Brain microvascular endothelial cell (primary cell): ENCODE measurements around the gene IGFL2.
"Not testable (repeated sequence)": the region's sequence is repeated elsewhere in the genome, so short reads cannot be mapped to it uniquely, and the experiment has no call there.

Source experiments
- DNase-seq: peaks from one replicate; pipeline ENCODE4 v3.0.0-alpha.2; 2020
- H3K27ac ChIP-seq: fragments of 250-450 bp; sonication (Bioruptor Pico); 2 replicates; pipeline ENCODE4 v1.5.1; 2020; ENCODE audit warnings: mild to moderate bottlenecking, moderate library complexity
- H3K27me3 ChIP-seq: fragments of 250-450 bp; sonication (Bioruptor Pico); replicated peaks from 2 replicates; pipeline ENCODE4 v1.5.1; 2020; ENCODE audit warnings: mild to moderate bottlenecking
- H3K36me3 ChIP-seq: fragments of 250-450 bp; sonication (Bioruptor Pico); replicated peaks from 2 replicates; pipeline ENCODE4 v1.5.1; 2020; ENCODE audit warnings: mild to moderate bottlenecking
- H3K4me3 ChIP-seq: 2 replicates; pipeline ENCODE4 v1.5.1; 2011; ENCODE audit warnings: low read depth, mild to moderate bottlenecking, control low read depth, low read length, moderate library complexity
- in situ Hi-C: cut with HindIII; loops from 2 replicates; pipeline ENCODE4 v1.10.0; 2017; ENCODE audit warnings: low sequenced_read_pairs, low pct_ligation_motif_present
- TF ChIP-seq, protein P1 (sequence below): IDR thresholded peaks from 2 replicates; pipeline ENCODE4 v1.5.1; 2011; ENCODE audit warnings: low read depth, mild to moderate bottlenecking, moderate library complexity, low read length, control low read depth, inconsistent platforms; ENCODE audit errors: missing control alignments

Gene IGFL2

DNA sequence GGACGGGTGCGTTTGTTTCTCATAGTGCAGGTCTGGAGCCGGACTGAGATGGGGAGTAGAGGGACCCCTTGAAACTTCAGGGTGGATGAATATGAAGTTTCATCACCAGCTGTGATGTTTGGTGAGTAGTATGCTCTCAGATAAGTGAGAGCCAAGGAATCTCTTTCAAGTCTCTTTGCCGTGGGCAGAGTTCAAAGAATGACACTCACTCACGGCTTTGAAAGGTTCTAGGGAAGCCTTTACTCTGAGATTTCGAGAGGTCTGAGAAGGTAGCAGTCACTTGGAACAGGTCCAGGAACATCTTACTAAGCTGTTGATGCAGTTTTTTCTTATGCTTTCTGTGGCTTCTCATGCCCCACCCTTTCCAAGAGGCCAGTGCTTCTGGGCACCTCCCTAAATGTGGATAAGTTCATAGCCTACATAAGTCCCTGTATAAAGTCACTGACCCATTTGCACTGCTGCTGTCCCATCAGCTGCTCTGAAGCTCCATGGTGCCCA is at the start of gene IGFL2:
IGFL2 (plus strand) TSS at position 448 of the 498 bp plus-strand sequence; CDS start at position 489, 41 bp downstream.
- Histone ChIP-seq H3K27ac (no peak within 1 kb of the TSS), H3K27me3 (peaks cover 20% of the 10 kb centered on the region), H3K36me3 (no peaks in the 10 kb centered on the region), H3K4me3 (no peak within 1 kb of the TSS)
- TF ChIP-seq, protein P1, sequence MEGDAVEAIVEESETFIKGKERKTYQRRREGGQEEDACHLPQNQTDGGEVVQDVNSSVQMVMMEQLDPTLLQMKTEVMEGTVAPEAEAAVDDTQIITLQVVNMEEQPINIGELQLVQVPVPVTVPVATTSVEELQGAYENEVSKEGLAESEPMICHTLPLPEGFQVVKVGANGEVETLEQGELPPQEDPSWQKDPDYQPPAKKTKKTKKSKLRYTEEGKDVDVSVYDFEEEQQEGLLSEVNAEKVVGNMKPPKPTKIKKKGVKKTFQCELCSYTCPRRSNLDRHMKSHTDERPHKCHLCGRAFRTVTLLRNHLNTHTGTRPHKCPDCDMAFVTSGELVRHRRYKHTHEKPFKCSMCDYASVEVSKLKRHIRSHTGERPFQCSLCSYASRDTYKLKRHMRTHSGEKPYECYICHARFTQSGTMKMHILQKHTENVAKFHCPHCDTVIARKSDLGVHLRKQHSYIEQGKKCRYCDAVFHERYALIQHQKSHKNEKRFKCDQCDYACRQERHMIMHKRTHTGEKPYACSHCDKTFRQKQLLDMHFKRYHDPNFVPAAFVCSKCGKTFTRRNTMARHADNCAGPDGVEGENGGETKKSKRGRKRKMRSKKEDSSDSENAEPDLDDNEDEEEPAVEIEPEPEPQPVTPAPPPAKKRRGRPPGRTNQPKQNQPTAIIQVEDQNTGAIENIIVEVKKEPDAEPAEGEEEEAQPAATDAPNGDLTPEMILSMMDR = no peak
- DNase-seq = no peak
- in situ Hi-C loops = no loop called here

DNA sequence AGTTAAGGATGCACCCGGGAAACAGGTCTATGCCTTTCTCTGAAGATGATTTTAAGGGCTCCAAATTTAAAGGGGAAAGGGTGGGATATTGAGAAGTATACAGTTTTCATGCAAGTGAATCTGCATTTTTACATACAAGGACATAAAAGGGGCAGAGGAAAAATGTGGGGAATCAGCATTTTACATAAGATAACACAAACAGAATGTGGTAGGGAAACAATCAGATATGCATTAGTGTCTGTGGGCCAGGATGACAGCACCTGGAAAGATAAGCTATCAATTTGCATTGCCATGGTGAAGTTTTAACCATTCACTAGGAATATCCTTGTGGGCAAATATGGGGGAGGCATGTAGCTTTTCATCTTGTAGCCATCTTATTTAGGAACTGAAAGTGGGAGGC is 47.7 kb upstream of the IGFL2 start:
- no peak for DNase-seq
- peaks cover 7% of the 10 kb centered on the region for H3K27me3 ChIP-seq
- TF ChIP-seq, protein P1 = no peak
- H3K27ac ChIP-seq = no peak overlapping the region
- no peaks in the 10 kb centered on the region for H3K36me3 ChIP-seq
- in situ Hi-C loops = no loop called here
- no peak overlapping the region for H3K4me3 ChIP-seq

DNA sequence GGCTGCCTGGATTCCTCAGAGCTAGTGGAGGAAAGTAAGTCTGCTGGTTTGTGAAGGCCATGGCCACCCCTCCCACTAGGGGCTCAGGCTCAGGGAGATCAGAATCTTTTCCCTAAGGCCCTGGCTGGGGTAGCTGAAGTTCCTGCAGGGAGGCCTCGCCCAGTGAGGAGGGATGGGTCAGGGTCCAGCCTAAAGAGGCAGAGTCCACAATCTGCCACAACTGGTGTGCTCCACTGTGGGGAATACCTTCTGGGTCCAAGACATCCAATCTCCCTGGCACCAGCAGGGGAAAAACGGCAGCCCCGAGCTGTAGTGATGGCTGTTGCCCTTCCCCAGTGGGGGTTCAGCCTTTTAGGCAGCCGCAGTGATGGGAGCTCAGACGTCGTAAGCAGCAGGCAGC is 46.7 kb upstream of the IGFL2 start:
- no peak overlapping the region for H3K4me3 ChIP-seq
- no peaks in the 10 kb centered on the region for H3K36me3 ChIP-seq
- H3K27me3 ChIP-seq = peaks cover 7% of the 10 kb centered on the region
- in situ Hi-C loops = no loop called here
- no peak for DNase-seq
- TF ChIP-seq, protein P1 = no peak
- H3K27ac ChIP-seq = no peak overlapping the region

DNA sequence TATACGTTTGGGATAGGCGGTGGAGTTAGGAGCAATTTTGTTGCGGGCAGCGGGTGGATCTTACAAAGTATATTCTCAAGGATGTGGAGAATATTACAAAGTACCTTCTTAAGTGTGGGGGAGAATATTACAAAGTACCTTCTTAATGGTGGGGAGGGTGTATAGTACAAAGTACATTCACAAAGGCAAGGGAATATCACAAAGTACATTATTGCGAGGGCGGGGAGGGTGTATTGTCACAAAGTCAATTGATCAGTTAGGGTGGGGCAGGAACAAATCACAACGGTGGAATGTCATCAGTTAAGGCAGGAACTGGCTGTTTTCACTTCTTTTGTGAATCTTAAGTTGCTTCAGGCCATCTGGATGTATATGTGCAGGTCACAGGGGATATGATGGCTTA is 45.7 kb upstream of the IGFL2 start:
- DNase-seq, H3K4me3 ChIP-seq, H3K27ac ChIP-seq, in situ Hi-C loops, H3K36me3 ChIP-seq, H3K27me3 ChIP-seq: not testable (repeated sequence)

DNA sequence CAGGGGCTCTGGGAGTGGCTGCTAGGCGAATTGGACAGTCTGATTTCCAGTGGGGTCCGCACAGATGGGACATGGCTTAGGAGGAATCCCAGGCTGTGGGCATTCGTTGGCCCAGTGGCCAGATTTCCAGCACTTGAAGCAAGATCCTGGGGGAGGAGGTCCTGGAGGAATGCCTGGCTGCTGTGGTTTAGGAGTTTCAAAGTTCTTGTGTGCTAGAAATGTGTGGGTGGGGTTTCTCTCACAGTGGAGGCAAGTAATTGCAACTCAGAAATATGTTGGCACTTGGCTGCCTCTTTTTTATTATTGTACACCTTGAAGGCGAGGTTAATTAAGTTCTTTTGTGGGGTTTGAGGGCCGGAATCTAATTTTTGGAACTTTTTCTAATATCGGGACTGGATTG is 40.7 kb upstream of the IGFL2 start:
- in situ Hi-C loops = no loop called here

DNA sequence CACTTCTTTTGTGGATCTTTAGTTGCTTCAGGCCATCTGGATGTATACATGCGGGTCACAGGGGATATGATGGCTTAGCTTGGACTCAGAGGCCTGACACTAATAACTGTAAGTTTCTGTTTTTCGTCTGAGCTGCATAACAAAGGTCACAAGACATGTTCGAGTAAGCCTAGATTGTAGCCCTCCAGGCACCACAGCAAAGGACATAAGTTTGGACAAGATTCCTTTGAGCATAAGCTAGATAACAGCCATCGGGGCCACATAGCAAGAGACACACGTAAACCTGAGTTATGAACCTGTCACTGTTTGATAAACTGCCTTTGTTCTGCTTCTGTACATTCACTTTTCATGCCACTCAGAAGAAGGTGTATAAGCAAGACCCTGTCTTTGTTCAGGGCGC is 38.2 kb upstream of the IGFL2 start:
- H3K27ac ChIP-seq = no peak overlapping the region
- TF ChIP-seq, protein P1 = no peak

More for the DNA sequence above, 40.7 kb upstream of the IGFL2 start:
- H3K4me3 ChIP-seq = no peak overlapping the region
- H3K27ac ChIP-seq = no peak overlapping the region
- no peaks in the 10 kb centered on the region for H3K36me3 ChIP-seq
- TF ChIP-seq, protein P1 = no peak
- no peak for DNase-seq
- H3K27me3 ChIP-seq = peaks cover 22% of the 10 kb centered on the region

More for the DNA sequence above, 38.2 kb upstream of the IGFL2 start:
- in situ Hi-C loops = no loop called here
- Histone ChIP-seq H3K36me3 (no peaks in the 10 kb centered on the region), H3K4me3 (no peak overlapping the region), H3K27me3 (peaks cover 40% of the 10 kb centered on the region)
- DNase-seq = no peak
